Ishikawa (cell line): ENCODE data around the gene SEL1L3.

Experiments used
- CEBPB ChIP-seq: IDR thresholded peaks from 2 replicates; pipeline ENCODE4 v1.6.1; 2012
- EP300 ChIP-seq: IDR thresholded peaks from 2 replicates; pipeline ENCODE4 v1.6.1; 2012; ENCODE audit warnings: borderline replicate concordance
- YY1 ChIP-seq: IDR thresholded peaks from 2 replicates; pipeline ENCODE4 v1.6.1; 2012; ENCODE audit warnings: low read depth

DNA sequence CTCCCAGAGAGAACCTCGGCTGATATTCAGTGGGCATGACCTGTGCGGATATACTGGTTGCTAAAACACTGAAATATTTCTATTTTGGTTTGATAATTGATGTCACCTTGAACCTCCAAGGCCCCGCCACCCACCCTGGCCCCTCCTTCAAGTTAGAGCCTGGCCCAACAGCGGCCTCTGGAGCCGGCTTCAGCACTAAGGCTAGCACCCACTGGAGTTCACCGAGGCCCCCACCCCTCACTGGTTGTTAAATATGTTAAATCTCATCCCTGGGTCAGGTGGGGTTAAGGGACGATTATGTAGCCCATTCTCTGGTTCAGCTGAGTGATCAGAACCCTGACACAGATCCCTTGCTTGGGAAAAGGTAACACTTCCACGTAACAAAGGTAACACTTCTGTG, 24.3 kb downstream of the SEL1L3 start:
- no peak for TF ChIP-seq EP300
- TF ChIP-seq YY1: no peak
- TF ChIP-seq CEBPB: no peak
